ENCODE measurements around the gene ZSCAN20. TPM values are rescaled to one million over a fixed set of nuclear protein-coding genes. Genes with fewer than 3 reads are reported as not detected.

Gene ZSCAN20
- total RNA-seq, 4 donors from 2014 or later: 7.5 to 8.3 (median 7.6) TPM

DNA sequence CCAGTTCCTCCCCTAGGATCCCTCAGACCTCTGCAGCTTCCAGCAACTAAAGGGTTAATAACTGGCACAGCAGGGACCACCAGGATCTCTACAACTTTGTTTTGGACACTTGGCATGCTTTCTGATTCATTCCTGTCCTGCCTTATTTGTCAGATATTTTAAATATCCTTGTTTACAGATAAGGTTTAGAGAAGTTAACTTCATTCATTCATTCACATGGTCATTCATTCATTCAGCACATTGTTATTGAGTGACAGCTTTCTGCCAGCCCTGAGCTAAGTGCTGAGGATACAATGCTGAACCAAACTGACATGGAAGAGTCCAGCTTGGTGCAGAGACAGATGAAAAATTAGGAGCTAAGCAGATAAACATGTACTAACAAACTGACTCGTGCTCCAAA lies 32.8 kb upstream of the ZSCAN20 start:
- DNase-seq: no peak
- Histone ChIP-seq H3K4me3 (no peak overlapping the region), H3K9me3 (no peaks in the 10 kb centered on the region), H3K4me1 (no peaks in the 10 kb centered on the region), H3K27me3 (no peaks in the 10 kb centered on the region), H3K36me3 (no peaks in the 10 kb centered on the region), H3K27ac (no peak overlapping the region)
- TF ChIP-seq POLR2A (IDR thresholded peaks at IDR 0.05): no peak
- TF ChIP-seq, protein P1, sequence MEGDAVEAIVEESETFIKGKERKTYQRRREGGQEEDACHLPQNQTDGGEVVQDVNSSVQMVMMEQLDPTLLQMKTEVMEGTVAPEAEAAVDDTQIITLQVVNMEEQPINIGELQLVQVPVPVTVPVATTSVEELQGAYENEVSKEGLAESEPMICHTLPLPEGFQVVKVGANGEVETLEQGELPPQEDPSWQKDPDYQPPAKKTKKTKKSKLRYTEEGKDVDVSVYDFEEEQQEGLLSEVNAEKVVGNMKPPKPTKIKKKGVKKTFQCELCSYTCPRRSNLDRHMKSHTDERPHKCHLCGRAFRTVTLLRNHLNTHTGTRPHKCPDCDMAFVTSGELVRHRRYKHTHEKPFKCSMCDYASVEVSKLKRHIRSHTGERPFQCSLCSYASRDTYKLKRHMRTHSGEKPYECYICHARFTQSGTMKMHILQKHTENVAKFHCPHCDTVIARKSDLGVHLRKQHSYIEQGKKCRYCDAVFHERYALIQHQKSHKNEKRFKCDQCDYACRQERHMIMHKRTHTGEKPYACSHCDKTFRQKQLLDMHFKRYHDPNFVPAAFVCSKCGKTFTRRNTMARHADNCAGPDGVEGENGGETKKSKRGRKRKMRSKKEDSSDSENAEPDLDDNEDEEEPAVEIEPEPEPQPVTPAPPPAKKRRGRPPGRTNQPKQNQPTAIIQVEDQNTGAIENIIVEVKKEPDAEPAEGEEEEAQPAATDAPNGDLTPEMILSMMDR (IDR thresholded peaks at IDR 0.05): no peak

DNA sequence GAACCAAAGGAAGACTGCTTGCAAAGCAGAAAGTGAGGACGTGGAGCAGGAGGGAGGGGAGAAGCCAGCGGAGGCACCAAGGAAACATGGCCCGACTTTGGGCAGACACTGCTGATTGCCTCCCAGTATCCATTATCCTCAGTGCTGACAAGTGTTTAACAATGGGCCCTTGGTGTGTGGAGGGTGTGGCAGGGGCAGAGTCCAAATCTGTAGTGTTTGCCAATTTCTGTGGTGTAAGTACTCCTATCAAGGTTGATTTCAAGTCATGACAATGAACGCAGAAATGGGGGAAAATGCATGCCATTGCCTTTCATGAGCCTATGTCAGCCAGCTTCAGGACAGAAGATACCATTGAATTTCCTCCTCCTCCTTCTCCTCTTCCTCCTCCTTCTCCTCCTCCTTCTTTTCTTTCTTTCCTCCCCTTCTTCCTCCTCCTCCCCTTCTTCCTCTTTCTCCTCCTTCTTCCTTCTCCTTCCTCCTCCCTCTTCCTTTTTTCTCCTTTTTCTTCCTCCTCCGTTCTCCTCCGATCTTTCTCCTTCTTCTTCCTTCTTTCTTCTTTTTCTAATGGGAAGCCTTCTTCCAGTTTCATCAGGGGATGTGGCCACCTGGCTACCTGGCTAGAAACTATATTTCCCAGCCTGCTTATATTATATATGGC lies 31.2 kb upstream of the ZSCAN20 start:
- H3K4me3 ChIP-seq: no peak overlapping the region
- H3K27me3 ChIP-seq: no peaks in the 10 kb centered on the region
- no peak for TF ChIP-seq POLR2A (IDR thresholded peaks at IDR 0.05)
- TF ChIP-seq, protein P1 (IDR thresholded peaks at IDR 0.05): no peak
- H3K36me3 ChIP-seq: no peaks in the 10 kb centered on the region
- H3K9me3 ChIP-seq: no peaks in the 10 kb centered on the region
- DNase-seq: no peak
- no peaks in the 10 kb centered on the region for H3K4me1 ChIP-seq
- no peak overlapping the region for H3K27ac ChIP-seq

DNA sequence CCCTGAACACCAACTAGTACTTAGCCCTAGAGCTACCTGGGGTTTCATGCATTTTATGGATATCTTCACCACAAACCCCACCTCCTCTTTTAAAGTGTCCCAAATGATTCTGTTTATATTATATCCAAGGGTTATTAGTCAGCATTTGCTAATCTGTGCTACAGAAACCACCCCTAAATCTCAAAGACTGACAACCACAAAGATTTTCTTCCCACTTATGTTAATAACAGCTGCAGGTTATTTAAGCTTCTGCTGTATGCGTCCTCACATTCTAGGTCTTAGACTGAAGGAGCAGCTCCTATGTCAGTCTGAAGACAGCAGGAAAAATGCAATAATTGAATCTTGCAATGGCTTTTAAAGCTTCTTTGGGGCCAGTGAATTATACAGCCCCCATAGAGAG lies 30.3 kb upstream of the ZSCAN20 start:
- H3K4me1 ChIP-seq: no peaks in the 10 kb centered on the region
- no peaks in the 10 kb centered on the region for H3K36me3 ChIP-seq
- H3K27me3 ChIP-seq: no peaks in the 10 kb centered on the region
- TF ChIP-seq, protein P1 (IDR thresholded peaks at IDR 0.05): no peak
- H3K4me3 ChIP-seq: no peak overlapping the region
- no peak for DNase-seq
- H3K9me3 ChIP-seq: no peaks in the 10 kb centered on the region
- no peak overlapping the region for H3K27ac ChIP-seq

DNA sequence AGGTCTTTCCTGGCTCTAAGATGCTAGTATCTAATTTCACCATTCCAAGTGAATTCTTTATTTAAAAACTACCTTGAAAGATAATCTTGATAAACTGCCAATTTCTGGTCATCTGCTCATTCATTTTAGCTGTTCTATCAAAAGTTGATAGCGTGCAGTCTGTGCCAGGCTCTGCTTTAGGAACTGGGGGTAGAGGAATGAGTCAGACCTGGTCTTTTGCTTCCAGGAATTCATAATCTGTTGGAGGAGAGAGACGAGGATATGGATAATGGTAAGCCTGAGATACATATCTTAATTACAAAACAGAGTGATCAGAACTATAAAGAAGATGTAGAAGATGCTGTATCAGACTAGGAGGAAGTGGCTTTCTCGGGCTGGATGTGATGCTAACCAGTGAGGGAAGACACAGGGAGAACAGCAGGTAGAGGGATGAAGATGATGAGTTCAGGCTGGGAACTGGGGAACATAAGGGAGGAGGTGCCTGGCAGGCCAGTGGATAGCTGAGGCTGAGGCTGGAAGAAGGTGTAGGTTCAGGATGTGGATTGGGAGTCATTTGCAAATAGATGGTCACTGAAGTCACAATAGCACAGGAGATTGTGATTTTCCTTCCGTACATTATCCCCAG lies 29.3 kb upstream of the ZSCAN20 start:
- no peak for TF ChIP-seq POLR2A (IDR thresholded peaks at IDR 0.05)
- TF ChIP-seq, protein P1 (IDR thresholded peaks at IDR 0.05): no peak
- Histone ChIP-seq H3K27ac (no peak overlapping the region), H3K4me3 (no peak overlapping the region), H3K4me1 (no peaks in the 10 kb centered on the region), H3K36me3 (no peaks in the 10 kb centered on the region), H3K9me3 (no peaks in the 10 kb centered on the region), H3K27me3 (no peaks in the 10 kb centered on the region)
- DNase-seq: no peak

DNA sequence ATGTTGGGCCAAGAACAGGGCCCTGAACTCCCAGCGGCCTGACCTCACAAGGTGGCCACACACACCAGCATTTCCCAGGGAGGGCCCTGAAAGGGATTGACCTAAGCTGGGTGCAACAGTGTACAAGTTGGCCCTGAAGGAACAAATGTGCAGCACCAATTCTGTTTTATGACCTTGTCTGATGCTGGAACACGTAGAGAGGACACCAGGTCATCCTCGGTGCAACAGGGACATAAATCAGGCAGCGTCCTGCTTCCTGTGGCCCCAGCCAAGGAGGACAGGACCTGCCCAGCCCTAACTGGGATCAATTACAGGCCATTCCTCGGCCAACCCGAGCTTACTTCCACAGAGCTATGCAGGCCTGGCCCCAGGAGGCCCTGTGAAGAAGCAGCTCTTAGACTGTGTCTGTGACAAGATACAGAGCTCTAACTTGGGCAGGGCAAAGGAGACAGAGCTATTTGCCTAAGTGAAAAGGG lies 28.7 kb upstream of the ZSCAN20 start:
- no peak for TF ChIP-seq POLR2A (IDR thresholded peaks at IDR 0.05)
- no peak overlapping the region for H3K4me3 ChIP-seq
- H3K36me3 ChIP-seq: no peaks in the 10 kb centered on the region
- H3K4me1 ChIP-seq: no peaks in the 10 kb centered on the region
- H3K9me3 ChIP-seq: no peaks in the 10 kb centered on the region
- no peak overlapping the region for H3K27ac ChIP-seq
- no peaks in the 10 kb centered on the region for H3K27me3 ChIP-seq
- DNase-seq: no peak

DNA sequence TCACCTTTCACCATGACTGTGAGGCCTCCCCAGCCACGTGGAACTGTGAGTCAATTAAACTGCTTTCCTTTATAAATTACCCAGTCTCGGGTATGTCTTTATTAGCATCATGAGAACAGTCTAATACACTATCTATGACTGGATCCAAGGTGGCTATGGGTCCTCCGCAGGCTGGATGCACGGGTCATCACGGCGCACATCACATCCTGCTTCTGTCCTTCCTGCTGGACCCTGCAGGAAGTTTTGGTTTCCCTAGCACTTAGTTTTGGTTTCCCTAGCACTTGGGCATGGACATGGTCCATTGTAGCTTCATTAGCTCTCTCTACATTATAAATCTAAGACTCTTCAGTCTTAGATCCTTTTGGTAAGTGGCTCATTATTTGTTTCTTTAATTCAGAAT lies 27.3 kb upstream of the ZSCAN20 start:
- no peak overlapping the region for H3K4me3 ChIP-seq
- no peak for DNase-seq
- H3K36me3 ChIP-seq: no peaks in the 10 kb centered on the region
- no peak overlapping the region for H3K27ac ChIP-seq
- no peaks in the 10 kb centered on the region for H3K4me1 ChIP-seq
- TF ChIP-seq, protein P1 (IDR thresholded peaks at IDR 0.05): no peak
- no peak for TF ChIP-seq POLR2A (IDR thresholded peaks at IDR 0.05)
- no peaks in the 10 kb centered on the region for H3K27me3 ChIP-seq
- no peaks in the 10 kb centered on the region for H3K9me3 ChIP-seq

Data from Peyer's patch (tissue), 4 donors.